IMR-90 (cell line): ENCODE data around the gene RGS9BP. TPM values are rescaled to one million over a fixed set of nuclear protein-coding genes. Genes with fewer than 3 reads are reported as not detected.

Experiments
- ATAC-seq: fragments of 200-7000 bp; cut with Tn5 transposase; 2 replicates; pipeline ENCODE4 v1.9.1; 2020; ENCODE audit warnings: low read depth, mild to moderate bottlenecking, moderate library complexity
- BruUV-seq: library from RNA; stranded (reverse); fragments of 400-500 nt; replicated peaks from 2 replicates; lab custom pipeline; 2021; lab: Mats Ljungman, UMichigan
- CTCF ChIA-PET: fragments of 300-600 bp; formaldehyde crosslinking; extraction: SDS; loops from one replicate; lab custom pipeline; 2021; ENCODE audit warnings: antibody characterized with exemption; lab: Yijun Ruan, JAX
- POLR2A ChIA-PET: fragments of 300-600 bp; sonication (Branson Sonifier 250); formaldehyde crosslinking; loops from one replicate; lab custom pipeline; 2022; ENCODE audit warnings: antibody characterized with exemption; ENCODE audit not compliant: unreplicated experiment; lab: Charles Lee
- DNase-seq: peaks from one replicate; pipeline ENCODE4 v3.0.0; 2013
- H2AFZ ChIP-seq: replicated peaks from 2 replicates; pipeline ENCODE3; 2013; ENCODE audit warnings: low read length, mild to moderate bottlenecking; ENCODE audit not compliant: poor library complexity
- H2AK5ac ChIP-seq: 2 replicates; pipeline ENCODE4 v1.6.1; 2013; ENCODE audit warnings: low read depth, low read length, inconsistent platforms
- H2AK9ac ChIP-seq: replicated peaks from 2 replicates; pipeline ENCODE3; 2013; ENCODE audit warnings: mild to moderate bottlenecking, low read depth, low read length, moderate library complexity; ENCODE audit not compliant: poor library complexity
- H2BK120ac ChIP-seq: 2 replicates; pipeline ENCODE4 v1.6.1; 2013; ENCODE audit warnings: low read depth, low read length, inconsistent platforms
- H2BK15ac ChIP-seq: 3 replicates; pipeline ENCODE4 v1.6.1; 2013; ENCODE audit warnings: low read depth, low read length, inconsistent platforms
- H2BK20ac ChIP-seq: 2 replicates; pipeline ENCODE4 v1.6.1; 2013; ENCODE audit warnings: low read depth, mild to moderate bottlenecking, inconsistent platforms, low read length, moderate library complexity
- H2BK5ac ChIP-seq: 2 replicates; pipeline ENCODE4 v1.6.1; 2013; ENCODE audit warnings: mild to moderate bottlenecking, low read depth, low read length, inconsistent platforms; ENCODE audit not compliant: poor library complexity, severe bottlenecking
- H3K14ac ChIP-seq: replicated peaks from 2 replicates; pipeline ENCODE4 v1.6.1; 2013; ENCODE audit warnings: low read depth, low read length, inconsistent platforms
- H3K18ac ChIP-seq: 2 replicates; pipeline ENCODE4 v1.6.1; 2013; ENCODE audit warnings: low read depth, low read length, control low read depth
- H3K23ac ChIP-seq: 2 replicates; pipeline ENCODE4 v1.6.1; 2013; ENCODE audit warnings: low read depth, low read length, inconsistent platforms
- H3K27ac ChIP-seq: 2 replicates; pipeline ENCODE4 v1.5.1; 2013; ENCODE audit warnings: mild to moderate bottlenecking, control low read depth, low read length; ENCODE audit not compliant: insufficient read depth
- H3K27me3 ChIP-seq: 2 replicates; pipeline ENCODE4 v1.6.1; 2013; ENCODE audit warnings: low read length; ENCODE audit not compliant: control insufficient read depth, insufficient read depth
- H3K36me3 ChIP-seq: 2 replicates; pipeline ENCODE4 v1.6.1; 2013; ENCODE audit warnings: low read length, mixed read lengths; ENCODE audit not compliant: control insufficient read depth, insufficient read depth
- H3K4ac ChIP-seq: 2 replicates; pipeline ENCODE4 v1.6.1; 2013; ENCODE audit warnings: low read depth, low read length, inconsistent platforms
- H3K4me1 ChIP-seq: 2 replicates; pipeline ENCODE4 v1.6.1; 2013; ENCODE audit warnings: low read length, mixed read lengths; ENCODE audit not compliant: control insufficient read depth, insufficient read depth
- H3K4me2 ChIP-seq: 2 replicates; pipeline ENCODE4 v1.6.1; 2013; ENCODE audit warnings: low read depth, mild to moderate bottlenecking, control low read depth, low read length, moderate library complexity
- H3K4me3 ChIP-seq: 2 replicates; pipeline ENCODE4 v1.5.1; 2013; ENCODE audit warnings: low read depth, mild to moderate bottlenecking, control low read depth, low read length, moderate library complexity; ENCODE audit not compliant: insufficient read depth
- H3K56ac ChIP-seq: 2 replicates; pipeline ENCODE4 v1.6.1; 2013; ENCODE audit warnings: low read length, inconsistent platforms; ENCODE audit not compliant: insufficient read depth; ENCODE audit errors: extremely low read depth
- H3K79me1 ChIP-seq, 2 experiments: 2 replicates each; pipeline ENCODE4 v1.6.1; 2013; ENCODE audit warnings: low read length in 2 of 2, inconsistent platforms in 1 of 2, low read depth in 1 of 2
- H3K9ac ChIP-seq: 2 replicates; pipeline ENCODE4 v1.6.1; 2013; ENCODE audit warnings: low read depth, low read length, control low read depth
- H3K9me1 ChIP-seq: 2 replicates; pipeline ENCODE4 v1.6.1; 2013; ENCODE audit warnings: low read length, inconsistent platforms; ENCODE audit not compliant: insufficient read depth
- H3K9me3 ChIP-seq: 2 replicates; pipeline ENCODE4 v1.6.1; 2013; ENCODE audit warnings: low read length; ENCODE audit not compliant: control insufficient read depth, insufficient read depth
- H4K20me1 ChIP-seq: 2 replicates; pipeline ENCODE4 v1.6.1; 2013; ENCODE audit warnings: low read length, inconsistent platforms; ENCODE audit not compliant: insufficient read depth
- H4K5ac ChIP-seq: 2 replicates; pipeline ENCODE4 v1.6.1; 2013; ENCODE audit warnings: mild to moderate bottlenecking, low read depth, low read length, control low read depth
- H4K8ac ChIP-seq, 2 experiments: 2 replicates each; pipeline ENCODE4 v1.6.1; 2013; ENCODE audit warnings: low read depth in 2 of 2, low read length in 2 of 2, control low read depth in 1 of 2, inconsistent platforms in 1 of 2
- H4K91ac ChIP-seq: 2 replicates; pipeline ENCODE4 v1.6.1; 2013; ENCODE audit warnings: low read depth, low read length, inconsistent platforms; ENCODE audit not compliant: insufficient read depth
- BHLHE40 ChIP-seq: fragments of 150-350 bp; IDR thresholded peaks from 2 replicates; pipeline ENCODE4 v1.6.1; 2016; ENCODE audit warnings: mild to moderate bottlenecking, low read depth, low read length
- ELK1 ChIP-seq: fragments of 150-350 bp; IDR thresholded peaks from 2 replicates; pipeline ENCODE4 v1.6.1; 2016; ENCODE audit warnings: low read depth, mild to moderate bottlenecking, low read length, moderate library complexity, borderline replicate concordance
- FOS ChIP-seq: fragments of 150-350 bp; IDR thresholded peaks from 2 replicates; pipeline ENCODE4 v1.6.1; 2016; ENCODE audit warnings: low read depth, low read length
- MAZ ChIP-seq: IDR thresholded peaks from 2 replicates; pipeline ENCODE4 v1.6.1; 2012; ENCODE audit warnings: low read depth, mild to moderate bottlenecking, low read length, improper control_type of control experiment, moderate library complexity, borderline replicate concordance
- NFE2L2 ChIP-seq: fragments of 150-350 bp; IDR thresholded peaks from 2 replicates; pipeline ENCODE4 v1.6.1; 2016; ENCODE audit warnings: low read depth, mild to moderate bottlenecking, low read length
- RAD21 ChIP-seq: IDR thresholded peaks from 2 replicates; pipeline ENCODE4 v1.6.1; 2012; ENCODE audit warnings: low read length, improper control_type of control experiment
- RCOR1 ChIP-seq: IDR thresholded peaks from 2 replicates; pipeline ENCODE4 v1.6.1; 2012; ENCODE audit warnings: mild to moderate bottlenecking, low read length, improper control_type of control experiment; ENCODE audit not compliant: insufficient replicate concordance
- RFX5 ChIP-seq: IDR thresholded peaks from 2 replicates; pipeline ENCODE4 v1.8.0; 2012; ENCODE audit warnings: low read depth, mild to moderate bottlenecking, low read length, moderate library complexity
- SMC3 ChIP-seq: fragments of 150-350 bp; IDR thresholded peaks from 2 replicates; pipeline ENCODE4 v1.6.1; 2016; ENCODE audit warnings: low read depth, mild to moderate bottlenecking, antibody characterized with exemption, low read length, moderate library complexity
- USF2 ChIP-seq: fragments of 150-350 bp; IDR thresholded peaks from 2 replicates; pipeline ENCODE4 v1.6.1; 2017; ENCODE audit warnings: mild to moderate bottlenecking, antibody characterized with exemption, low read length, low read depth
- WGBS, 2 experiments: methylation state at CpG; one replicate each; pipeline versions ENCODE4 v1.1.5 to v1.1.7; 2013; ENCODE audit warnings: missing lambda C conversion rate in 2 of 2; ENCODE audit not compliant: insufficient read length in 1 of 2; ENCODE audit errors: extremely low coverage in 2 of 2; 5-methylcytosine and 5-hydroxymethylcytosine counted together
- dilution Hi-C: fragments of 300-500 bp; cut with HindIII; formaldehyde crosslinking; loops from one replicate; pipeline ENCODE4 v1.14.3; 2018; ENCODE audit warnings: low sequenced_read_pairs; ENCODE audit not compliant: unreplicated experiment
- in situ Hi-C: fragments of 300-500 bp; cut with MboI; formaldehyde crosslinking; loops from 3 replicates; pipeline ENCODE4 v1.14.3; 2019; ENCODE audit warnings: low sequenced_read_pairs, inconsistent platforms, mixed read lengths
- intact Hi-C: fragments of 100-400 bp; cut with micrococcal nuclease; formaldehyde crosslinking; loops from 2 replicates; pipeline ENCODE4 v1.10.0; 2022
- polyA plus RNA-seq, 3 experiments: library from polyadenylated mRNA; depleted of rRNA; stranded (reverse); fragments of >200 nt; gene quantifications; 2 replicates each; pipeline ENCODE4 v1.2.3, GENCODE V29; 2012; ENCODE audit warnings: low replicate concordance in 1 of 3
- total RNA-seq: library from RNA; depleted of rRNA; stranded (reverse); fragments of >200 nt; gene quantifications from 2 replicates; pipeline ENCODE4 v1.2.3, GENCODE V29; 2012

RGS9BP gene
- total and polyA plus RNA-seq, 2 of the 4 experiments (the other 2 are of a cell fraction) = 0.03 to 0.18 TPM

- no peak overlapping the region for H3K4ac ChIP-seq
- H3K18ac ChIP-seq = no peak overlapping the region
- H3K27ac ChIP-seq = no peak overlapping the region
- no TSS peak for BruUV-seq
- POLR2A ChIA-PET = no interaction called here
- H3K14ac ChIP-seq = no peak overlapping the region
- peaks cover 57% of the 10 kb centered on the region for H3K36me3 ChIP-seq
- no peaks in the 10 kb centered on the region for H3K9me3 ChIP-seq
- 100% methylated on average over 4 of the region's 13 CpGs; no CpG with 5 or more reads in 1 of the 2 experiments for WGBS, 2 experiments
- intact Hi-C loops (no loop called here), dilution Hi-C loops (no loop called here), in situ Hi-C loops (no loop called here)
- no peaks in the 10 kb centered on the region for H3K4me1 ChIP-seq
- no peak overlapping the region for H3K4me2 ChIP-seq
- no peak overlapping the region for H3K9ac ChIP-seq
- no peak overlapping the region for H4K5ac ChIP-seq
- no peak for DNase-seq
- H2BK20ac ChIP-seq = no peak overlapping the region
- no peak overlapping the region for H3K4me3 ChIP-seq
- H2BK5ac ChIP-seq = no peak overlapping the region
- no peak overlapping the region for H2AK5ac ChIP-seq
- no peaks in the 10 kb centered on the region for H3K79me1 ChIP-seq
- no peaks in the 10 kb centered on the region; the same call in 1 of the 2 replicates for H3K9me1 ChIP-seq
- H2BK15ac ChIP-seq = no peak overlapping the region
- TF ChIP-seq FOS (no peak), BHLHE40 (no peak), MAZ (no peak), ELK1 (no peak), RAD21 (no peak), SMC3 (no peak), RCOR1 (no peak), USF2 (no peak), RFX5 (no peak), NFE2L2 (no peak)
- no peak overlapping the region for H4K91ac ChIP-seq
- no peak overlapping the region for H4K8ac ChIP-seq
- no peaks in the 10 kb centered on the region for H3K27me3 ChIP-seq
- H2AFZ ChIP-seq = no peak overlapping the region
- H3K56ac ChIP-seq = no peak overlapping the region
- CTCF ChIA-PET = interaction anchor here (0.9 kb wide), 1 partner anchor 12 kb away, joined by 4 read pairs; no protein-coding TSS in a partner anchor
- no peak overlapping the region for H2BK120ac ChIP-seq
- H3K23ac ChIP-seq = no peak overlapping the region
- H2AK9ac ChIP-seq = no peak overlapping the region
- H4K20me1 ChIP-seq = no peaks in the 10 kb centered on the region
- no peak for ATAC-seq
Observed at GRCh38 chr19:32638625-32639024, 37.0 kb upstream of the RGS9BP start.
